Nephron (organoid): ENCODE measurements around the gene SF3A1.

ENCODE experiments used
- H3K27ac Mint-ChIP-seq, 3 experiments: 2 replicates each; pipeline ENCODE4 v1.8.0; 2020; ENCODE audit warnings: mixed read lengths in 3 of 3, mild to moderate bottlenecking in 2 of 3, moderate library complexity in 1 of 3
- H3K27me3 Mint-ChIP-seq: 2 replicates; pipeline ENCODE4 v1.8.0; 2021; ENCODE audit warnings: low read depth, mild to moderate bottlenecking, moderate library complexity, mixed read lengths
- H3K36me3 Mint-ChIP-seq: 2 replicates; pipeline ENCODE4 v1.8.0; 2020; ENCODE audit warnings: low read depth, mixed read lengths
- H3K4me1 Mint-ChIP-seq: 2 replicates; pipeline ENCODE4 v1.8.0; 2020; ENCODE audit warnings: mixed read lengths
- H3K4me3 Mint-ChIP-seq, 3 experiments: 2 replicates each; pipeline ENCODE4 v1.8.0; 2020; ENCODE audit warnings: mild to moderate bottlenecking in 3 of 3, mixed read lengths in 3 of 3, moderate library complexity in 2 of 3
- H3K9me3 Mint-ChIP-seq: 2 replicates; pipeline ENCODE4 v1.8.0; 2020; ENCODE audit warnings: mixed read lengths
- CTCF ChIP-seq, 3 experiments: fragments of 200-600 bp; sonication (generic); IDR thresholded peaks; one replicate each; pipeline ENCODE4 v1.5.0; 2021; ENCODE audit warnings: antibody characterized with exemption in 3 of 3; ENCODE audit not compliant: unreplicated experiment in 3 of 3

SF3A1 gene

GRCh38 chr22:30296324-30296723, 60.4 kb downstream of the SF3A1 start:
- Mint-ChIP-seq H3K27ac (no peak overlapping the region), H3K36me3 (peaks cover 10% of the 10 kb centered on the region), H3K4me1 (no peaks in the 10 kb centered on the region), H3K27me3 (no peaks in the 10 kb centered on the region), H3K4me3 (no peak overlapping the region), H3K9me3 (no peaks in the 10 kb centered on the region)
- no peak for TF ChIP-seq CTCF (IDR thresholded peaks at IDR 0.05; ENCODE audit: unreplicated experiment in 3 of 3)

- Mint-ChIP-seq H3K27me3 (no peaks in the 10 kb centered on the region), H3K9me3 (no peaks in the 10 kb centered on the region), H3K4me3 (no peak overlapping the region), H3K27ac (no peak overlapping the region), H3K4me1 (peaks cover 2% of the 10 kb centered on the region), H3K36me3 (peaks cover 10% of the 10 kb centered on the region)
- TF ChIP-seq CTCF (IDR thresholded peaks at IDR 0.05; ENCODE audit: unreplicated experiment in 3 of 3), result no peak
Observed at GRCh38 chr22:30295576-30295975, 61.1 kb downstream of the SF3A1 start.

GRCh38 chr22:30294830-30295229, 61.9 kb downstream of the SF3A1 start:
- Mint-ChIP-seq H3K4me1 (peaks cover 5% of the 10 kb centered on the region), H3K27me3 (no peaks in the 10 kb centered on the region), H3K9me3 (no peaks in the 10 kb centered on the region), H3K36me3 (peaks cover 10% of the 10 kb centered on the region), H3K4me3 (no peak overlapping the region), H3K27ac (no peak overlapping the region)
- no peak for TF ChIP-seq CTCF (IDR thresholded peaks at IDR 0.05; ENCODE audit: unreplicated experiment in 3 of 3)

GRCh38 chr22:30294066-30294465, 62.6 kb downstream of the SF3A1 start:
- no peak overlapping the region for H3K27ac Mint-ChIP-seq
- no peaks in the 10 kb centered on the region for H3K9me3 Mint-ChIP-seq
- no peak overlapping the region for H3K4me3 Mint-ChIP-seq
- H3K36me3 Mint-ChIP-seq, result peaks cover 10% of the 10 kb centered on the region
- TF ChIP-seq CTCF (IDR thresholded peaks at IDR 0.05; ENCODE audit: unreplicated experiment in 3 of 3), result no peak
- H3K4me1 Mint-ChIP-seq, result peaks cover 5% of the 10 kb centered on the region
- no peaks in the 10 kb centered on the region for H3K27me3 Mint-ChIP-seq

GRCh38 chr22:30293026-30293425, 63.7 kb downstream of the SF3A1 start:
- Mint-ChIP-seq H3K27me3 (no peaks in the 10 kb centered on the region), H3K9me3 (no peaks in the 10 kb centered on the region), H3K4me3 (no peak overlapping the region), H3K36me3 (peaks cover 10% of the 10 kb centered on the region), H3K27ac (no peak overlapping the region), H3K4me1 (peaks cover 9% of the 10 kb centered on the region)
- no peak for TF ChIP-seq CTCF (IDR thresholded peaks at IDR 0.05; ENCODE audit: unreplicated experiment in 3 of 3)

- Mint-ChIP-seq H3K36me3 (peaks cover 8% of the 10 kb centered on the region), H3K9me3 (no peaks in the 10 kb centered on the region), H3K4me1 (peaks cover 13% of the 10 kb centered on the region), H3K27ac (no peak overlapping the region), H3K4me3 (no peak overlapping the region), H3K27me3 (no peaks in the 10 kb centered on the region)
- no peak for TF ChIP-seq CTCF (IDR thresholded peaks at IDR 0.05; ENCODE audit: unreplicated experiment in 3 of 3)
Observed at GRCh38 chr22:30292069-30292970, 64.4 kb downstream of the SF3A1 start.
